Activated naive CD4-positive, alpha-beta T cell treated with anti-CD3 and anti-CD28 coated beads, Interleukin-2, amount 50 U/mL, for 72 hours (primary cell): ENCODE data around the gene BEST2. TPM values are rescaled to one million over a fixed set of nuclear protein-coding genes. Genes with fewer than 3 reads are reported as not detected.
"Not testable (repeated sequence)": the region's sequence is repeated elsewhere in the genome, so short reads cannot be mapped to it uniquely, and the experiment has no call there.

Experiments
- ATAC-seq, 2 donors: fragments of 150-1000 bp; cut with Tn5 transposase; 2 replicates each; pipeline ENCODE4 v1.10.0; 2021; ENCODE audit warnings: mild to moderate bottlenecking in 2 of 2, moderate library complexity in 2 of 2
- DNase-seq, 2 donors: peaks; one replicate each; pipeline ENCODE4 v3.0.0; 2021 to 2022; ENCODE audit warnings: low spot score in 2 of 2
- H3K27ac Mint-ChIP-seq, 2 donors: one replicate each; pipeline ENCODE4 v1.8.0; 2022; ENCODE audit warnings: mild to moderate bottlenecking in 2 of 2, mixed read lengths in 2 of 2
- H3K36me3 Mint-ChIP-seq, 2 donors: one replicate each; pipeline ENCODE4 v1.8.0; 2022; ENCODE audit warnings: mixed read lengths in 2 of 2
- H3K9me3 Mint-ChIP-seq, 2 donors: one replicate each; pipeline ENCODE4 v1.8.0; 2022; ENCODE audit warnings: mixed read lengths in 2 of 2
- total RNA-seq, 2 donors: library from RNA; stranded (reverse); gene quantifications; one replicate each; pipeline ENCODE4 v1.2.3, GENCODE V29; 2022

BEST2 gene
- total RNA-seq, 2 donors from 2014 or later: not detected

DNA sequence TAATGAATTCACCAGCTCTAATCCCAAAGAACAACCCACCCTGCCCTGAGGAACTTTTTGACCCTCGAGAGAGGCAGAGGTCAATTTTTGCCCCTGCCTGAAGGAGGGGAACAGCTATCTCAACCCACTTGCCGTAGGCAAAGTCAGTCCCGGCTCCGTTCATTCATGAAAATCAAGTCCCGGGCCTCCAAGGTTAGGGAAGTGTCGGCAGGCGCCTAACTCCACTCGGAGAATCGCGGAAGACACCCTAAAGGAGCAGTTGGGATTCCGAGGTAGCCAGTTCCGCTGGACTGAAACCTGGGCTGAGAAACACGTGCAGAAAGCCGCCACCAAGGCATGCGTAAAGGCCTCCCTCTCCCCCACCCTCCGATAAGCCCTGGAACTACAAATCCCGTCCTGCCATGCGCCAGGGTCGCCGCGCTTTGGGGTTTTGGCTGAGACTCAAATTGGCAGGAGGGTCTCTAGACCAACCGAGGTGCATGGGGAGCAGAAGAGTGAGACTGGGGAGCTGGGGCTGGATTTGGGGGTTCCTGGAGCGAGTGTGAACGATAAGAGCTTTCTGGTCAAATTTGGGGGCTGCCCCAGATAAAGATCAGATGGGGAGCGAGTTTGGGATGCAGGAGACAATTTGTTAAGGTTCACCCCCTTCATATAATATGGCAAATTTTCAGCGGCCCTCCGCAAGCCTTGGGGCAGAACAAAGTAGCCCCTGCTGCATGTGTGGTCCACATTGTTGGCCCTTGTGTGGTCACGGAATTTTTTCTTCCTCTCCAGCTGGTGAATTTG, 27.8 kb upstream of the BEST2 start, which contains the start of gene TNPO2:
TNPO2 (minus strand) TSS at position 292 of the 786 bp plus-strand sequence. CDS start 2,955 bp downstream, outside the sequence.
- Mint-ChIP-seq H3K36me3 (peaks cover 37 to 41% of the 10 kb centered on the region in 2 donors), H3K27ac (peak within 1 kb of the TSS; percentile 95 to 96), H3K9me3 (no peaks in the 10 kb centered on the region)
- ATAC-seq (peak; percentile 48 to 61), DNase-seq (peak; percentile 72 to 75)

- H3K36me3 Mint-ChIP-seq: peaks cover 40 to 45% of the 10 kb centered on the region in 2 donors
- not testable (repeated sequence) for H3K27ac Mint-ChIP-seq, DNase-seq, ATAC-seq, H3K9me3 Mint-ChIP-seq
These were observed 26.0 kb upstream of the BEST2 start for GRCh38 chr19:12725612-12726011.

DNA sequence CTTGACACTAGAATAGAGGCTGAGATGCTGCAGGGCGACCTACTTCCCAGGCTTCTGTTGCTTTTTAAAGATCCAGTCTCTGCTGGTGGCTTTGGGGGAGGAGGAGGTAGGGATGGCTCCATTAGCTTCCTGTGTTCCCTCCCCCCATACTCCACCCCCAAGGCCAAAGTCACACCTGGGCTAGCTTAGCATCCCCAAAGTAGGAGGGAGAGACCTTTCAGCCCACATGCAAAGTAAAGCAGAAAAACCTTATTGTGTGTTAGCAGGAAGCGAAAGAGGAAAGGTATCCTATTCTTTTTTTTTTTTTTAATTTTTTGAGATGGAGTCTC, 24.6 kb upstream of the BEST2 start:
- no peak for ATAC-seq
- DNase-seq: no peak
- Mint-ChIP-seq H3K9me3 (no peaks in the 10 kb centered on the region), H3K27ac (peak overlapping the region in 1 of 2 donors; percentile 4), H3K36me3 (peaks cover 28 to 37% of the 10 kb centered on the region in 2 donors)

DNA sequence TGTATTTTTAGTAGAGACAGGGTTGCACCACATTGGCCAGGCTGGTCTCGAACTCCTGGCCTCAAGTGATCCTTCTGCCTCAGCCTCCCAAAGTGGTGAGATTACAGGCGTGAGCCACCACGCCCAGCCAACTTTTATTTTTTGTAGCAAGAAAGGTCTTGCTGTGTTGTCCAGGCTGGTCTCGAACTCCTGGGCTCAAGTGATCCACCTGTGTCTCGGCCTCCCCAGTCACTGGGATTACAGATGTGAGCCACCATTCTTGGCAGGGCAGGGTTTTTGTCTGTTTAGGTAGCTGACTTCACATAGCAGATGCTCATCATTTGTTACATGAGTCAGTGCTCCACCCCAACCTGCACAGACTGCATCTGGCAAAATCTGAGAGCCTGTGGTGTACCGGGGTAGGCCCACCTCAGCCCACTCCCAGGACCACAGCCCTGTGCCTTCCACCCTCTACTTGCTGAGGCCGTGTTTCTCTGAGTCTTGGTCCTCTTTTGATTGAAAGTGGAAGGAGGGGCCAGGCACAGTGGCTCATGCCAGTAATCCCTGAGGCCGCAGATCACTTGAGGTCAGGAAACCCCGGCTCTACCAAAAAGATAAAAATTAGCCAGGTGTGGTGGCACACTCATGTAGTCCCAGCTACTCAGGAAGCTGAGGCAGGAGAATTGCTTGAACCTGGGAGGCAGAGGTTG, 23.7 kb upstream of the BEST2 start:
- Mint-ChIP-seq H3K9me3 (no peaks in the 10 kb centered on the region), H3K36me3 (peaks cover 29 to 32% of the 10 kb centered on the region in 2 donors)
- no peak for DNase-seq

DNA sequence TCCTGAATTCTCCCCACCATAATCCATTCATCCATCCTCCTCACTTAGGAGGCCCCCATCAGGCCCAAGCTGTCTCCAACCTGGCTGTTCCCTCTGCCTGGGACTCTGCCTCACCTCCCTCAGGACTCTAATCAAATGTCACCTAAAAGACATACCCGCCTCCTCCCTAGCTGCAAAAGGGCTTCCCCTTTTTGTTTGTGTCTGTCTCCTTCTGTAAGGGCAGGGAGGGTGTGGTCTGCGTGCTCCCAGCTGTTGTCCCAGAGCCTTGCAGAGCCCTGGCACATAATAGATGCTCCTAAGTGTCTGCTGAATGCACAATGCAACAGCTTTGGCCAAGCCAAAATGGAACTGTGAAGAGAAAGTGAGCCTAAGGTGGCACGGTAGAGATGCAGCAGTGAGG, 21.5 kb upstream of the BEST2 start:
- no peaks in the 10 kb centered on the region for H3K9me3 Mint-ChIP-seq
- peaks cover 29 to 40% of the 10 kb centered on the region in 2 donors for H3K36me3 Mint-ChIP-seq
- H3K27ac Mint-ChIP-seq: no peak overlapping the region
- ATAC-seq (no peak), DNase-seq (no peak)

More for the DNA sequence above, 23.7 kb upstream of the BEST2 start:
- ATAC-seq: peak in 1 of 2 donors; percentile 15
- peak overlapping the region in 1 of 2 donors; percentile 4 for H3K27ac Mint-ChIP-seq

DNA sequence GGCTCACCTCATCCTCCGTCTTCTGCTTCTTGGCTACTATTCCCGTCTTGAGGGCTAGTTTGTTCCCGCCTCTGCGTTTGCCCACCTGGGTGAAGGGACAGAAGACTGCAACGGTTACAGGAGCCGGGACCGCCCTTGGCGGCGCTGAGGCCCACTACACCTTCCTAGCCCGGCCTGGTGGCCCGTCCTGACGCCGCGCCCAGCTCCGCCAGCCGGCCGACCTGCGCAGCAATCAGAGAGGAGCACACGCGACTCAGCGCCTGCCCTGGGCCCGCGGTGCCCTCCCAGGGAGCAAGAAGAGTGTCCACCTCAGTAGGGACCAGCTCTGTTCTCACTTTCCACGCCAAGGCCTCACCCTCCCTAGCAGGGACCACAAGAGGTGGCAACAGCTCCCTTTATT, 20.3 kb upstream of the BEST2 start:
- Mint-ChIP-seq H3K27ac (no peak overlapping the region), H3K9me3 (no peaks in the 10 kb centered on the region), H3K36me3 (peaks cover 28 to 38% of the 10 kb centered on the region in 2 donors)
- no peak for DNase-seq
- ATAC-seq: no peak

GRCh38 chr19:12733369-12734214, 18.0 kb upstream of the BEST2 start:
- peaks cover 31 to 42% of the 10 kb centered on the region in 2 donors for H3K36me3 Mint-ChIP-seq
- no peaks in the 10 kb centered on the region for H3K9me3 Mint-ChIP-seq
- peak overlapping the region; percentile 97 for H3K27ac Mint-ChIP-seq
- DNase-seq (peak in 1 of 2 donors; percentile 62), ATAC-seq (no peak)

DNA sequence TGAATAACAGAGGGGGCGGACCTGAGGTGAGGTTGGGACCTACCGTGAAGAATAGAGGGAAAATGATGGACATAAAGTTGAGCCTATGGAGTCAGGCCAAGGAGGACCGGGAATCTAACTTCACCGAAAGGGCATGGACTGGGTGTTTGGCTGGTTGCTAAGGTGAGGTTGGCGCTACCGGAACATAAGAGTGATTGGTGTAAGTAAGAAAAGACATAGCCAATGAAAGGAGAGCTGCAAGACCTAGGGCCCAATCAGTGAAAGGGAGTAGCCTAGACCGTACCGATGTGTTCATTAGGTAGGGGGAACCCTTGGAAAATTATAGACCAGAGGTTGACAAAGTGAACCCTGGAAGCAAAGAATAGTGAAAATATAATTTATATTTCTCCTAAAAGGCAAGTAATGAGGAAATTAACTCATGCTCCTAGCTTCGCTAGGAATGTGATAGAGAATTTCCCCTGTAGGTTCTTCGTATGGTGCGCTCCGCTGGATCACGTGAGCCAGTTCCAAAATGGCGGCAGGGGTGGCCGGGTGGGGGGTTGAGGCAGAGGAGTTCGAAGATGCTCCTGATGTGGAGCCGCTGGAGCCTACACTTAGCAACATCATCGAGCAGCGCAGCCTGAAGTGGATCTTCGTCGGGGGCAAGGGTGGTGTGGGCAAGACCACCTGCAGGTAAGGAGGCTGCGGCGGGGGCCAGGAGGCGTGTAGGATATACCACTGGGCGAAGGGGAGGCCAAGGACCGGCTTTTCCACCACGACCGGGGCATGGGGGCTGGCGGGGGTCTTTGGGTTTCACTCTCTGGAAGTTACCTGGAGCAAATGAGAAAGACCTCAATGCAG, 14.4 kb upstream of the BEST2 start, which contains the start of gene GET3:
GET3 (plus strand) TSS at position 503 of the 840 bp plus-strand sequence; CDS start at position 512, 9 bp downstream.
- H3K36me3 Mint-ChIP-seq: peaks cover 25 to 27% of the 10 kb centered on the region in 2 donors
- peak within 1 kb of the TSS; percentile 92 to 100 for H3K27ac Mint-ChIP-seq
- ATAC-seq (peak; percentile 88 to 89), DNase-seq (peak; percentile 78 to 91)
- H3K9me3 Mint-ChIP-seq: no peaks in the 10 kb centered on the region

DNA sequence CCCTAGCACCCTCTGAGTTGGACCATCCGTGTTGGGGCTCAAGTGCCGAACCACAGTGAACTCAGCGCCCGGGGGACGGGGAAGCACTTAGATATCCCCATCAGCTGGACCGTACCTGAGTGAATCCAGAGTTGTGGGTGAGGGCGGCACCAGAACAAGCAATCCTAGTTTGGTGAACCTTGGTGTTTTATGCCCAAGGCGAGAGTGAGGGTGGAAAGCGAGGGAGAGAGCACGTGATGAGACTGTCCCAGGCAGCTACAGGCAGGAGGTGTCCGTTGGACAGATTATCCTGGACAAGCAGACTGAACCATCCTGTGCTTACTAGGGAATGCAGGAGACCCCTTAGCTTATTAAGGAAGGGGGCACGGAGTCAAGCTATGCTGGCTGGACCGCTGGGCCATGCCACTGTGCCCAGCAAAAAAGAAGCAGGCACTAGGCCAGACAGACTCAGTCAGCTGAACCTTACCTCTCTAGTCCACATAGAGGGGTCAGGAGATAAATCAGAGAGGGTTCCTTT, 13.7 kb upstream of the BEST2 start:
- no peaks in the 10 kb centered on the region for H3K9me3 Mint-ChIP-seq
- ATAC-seq (no peak), DNase-seq (no peak)
- H3K36me3 Mint-ChIP-seq: peaks cover 20 to 26% of the 10 kb centered on the region in 2 donors
- H3K27ac Mint-ChIP-seq: peak overlapping the region; percentile 92 to 100

DNA sequence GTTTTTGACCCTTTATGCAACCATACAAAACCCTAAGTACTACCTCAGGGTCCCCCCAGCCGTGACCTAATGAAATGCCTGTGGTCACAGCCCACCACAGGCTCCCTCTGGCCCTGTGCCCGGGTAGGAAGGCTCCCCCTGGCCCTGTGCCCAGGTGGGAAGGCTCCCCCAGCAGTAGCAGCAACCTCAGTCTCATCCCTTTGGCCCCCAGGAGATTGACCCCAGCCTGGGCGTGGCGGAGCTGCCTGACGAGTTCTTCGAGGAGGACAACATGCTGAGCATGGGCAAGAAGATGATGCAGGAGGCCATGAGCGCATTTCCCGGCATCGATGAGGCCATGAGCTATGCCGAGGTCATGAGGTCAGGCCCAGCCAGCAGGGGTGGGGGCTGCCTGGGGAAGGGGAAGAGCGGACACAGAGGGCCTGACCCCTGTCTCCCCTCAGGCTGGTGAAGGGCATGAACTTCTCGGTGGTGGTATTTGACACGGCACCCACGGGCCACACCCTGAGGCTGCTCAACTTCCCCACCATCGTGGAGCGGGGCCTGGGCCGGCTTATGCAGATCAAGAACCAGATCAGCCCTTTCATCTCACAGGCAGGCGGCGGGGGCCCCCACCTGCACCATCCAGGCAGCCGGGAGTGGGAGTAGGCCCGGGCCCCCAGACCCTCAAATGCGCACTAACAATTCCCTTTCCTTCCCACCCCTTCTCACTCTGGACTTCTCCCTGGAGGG, 6.3 kb upstream of the BEST2 start:
- Mint-ChIP-seq H3K27ac (peak overlapping the region in 1 of 2 donors; percentile 65), H3K36me3 (peaks cover 21 to 30% of the 10 kb centered on the region in 2 donors), H3K9me3 (peaks cover 6 to 11% of the 10 kb centered on the region in 2 donors)
- DNase-seq (no peak), ATAC-seq (no peak)

DNA sequence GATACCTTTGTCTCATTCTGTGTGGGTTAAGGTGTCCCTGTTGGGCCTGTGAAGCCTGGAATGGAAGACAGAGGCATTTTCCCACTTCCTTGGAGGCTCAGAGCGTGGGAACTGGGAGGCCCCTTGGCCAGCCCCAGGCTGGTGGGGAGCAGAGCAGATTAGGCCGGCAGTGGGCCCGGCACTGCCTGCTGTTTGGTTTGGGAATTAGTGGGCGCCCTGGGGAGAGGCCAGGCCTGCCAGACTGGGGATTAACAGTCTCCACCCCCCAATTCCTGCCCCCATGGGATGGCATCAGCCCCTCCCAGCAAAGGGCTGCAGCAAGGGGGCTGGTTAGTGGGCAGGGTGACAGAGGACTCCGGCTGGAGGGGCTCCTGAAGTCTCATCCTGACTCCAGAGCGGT, 3.1 kb upstream of the BEST2 start:
- Mint-ChIP-seq H3K27ac (no peak overlapping the region), H3K36me3 (peaks cover 21 to 30% of the 10 kb centered on the region in 2 donors), H3K9me3 (peaks cover 6 to 11% of the 10 kb centered on the region in 2 donors)
- no peak for DNase-seq
- ATAC-seq: no peak

DNA sequence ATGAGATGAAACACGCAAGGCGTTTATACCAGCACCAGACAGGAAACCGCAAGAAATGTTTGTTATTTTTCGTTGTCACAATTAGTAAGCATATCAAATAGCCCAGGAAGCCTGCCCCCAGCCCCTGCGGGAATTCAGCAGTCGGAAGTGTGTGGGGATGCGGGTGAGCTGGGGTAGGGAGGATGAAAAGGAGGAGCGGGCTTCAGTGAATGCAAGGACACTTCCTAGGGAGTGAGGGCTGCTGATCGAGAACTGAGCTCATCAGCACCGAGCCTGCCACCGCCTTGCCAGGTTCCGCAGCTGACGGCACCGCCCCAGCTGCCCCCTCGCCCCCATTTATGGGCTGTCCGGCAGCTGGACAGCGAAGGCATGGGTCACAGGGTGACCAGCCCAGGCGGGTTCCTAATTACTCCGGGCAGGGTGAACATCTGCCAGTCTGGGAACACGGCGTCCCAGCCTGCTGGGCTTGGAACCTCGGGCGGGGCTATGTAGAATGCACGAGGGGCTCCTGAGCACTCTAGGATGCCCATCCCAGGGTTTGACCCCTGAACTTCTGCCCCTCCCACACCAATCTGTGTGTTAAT, 1.6 kb upstream of the BEST2 start:
- Mint-ChIP-seq H3K36me3 (peaks cover 21 to 30% of the 10 kb centered on the region in 2 donors), H3K9me3 (peaks cover 6 to 11% of the 10 kb centered on the region in 2 donors), H3K27ac (peak overlapping the region in 1 of 2 donors; percentile 19)
- DNase-seq (no peak), ATAC-seq (peak in 1 of 2 donors; percentile 14)

GRCh38 chr19:12750851-12751250, 740 bp upstream of the BEST2 start:
- Mint-ChIP-seq H3K9me3 (peaks cover 6 to 11% of the 10 kb centered on the region in 2 donors), H3K27ac (peak overlapping the region in 1 of 2 donors; percentile 6), H3K36me3 (peaks cover 21 to 27% of the 10 kb centered on the region in 2 donors)
- ATAC-seq (no peak), DNase-seq (no peak)

- no peak for ATAC-seq
These were observed 628 bp downstream of the BEST2 start for GRCh38 chr19:12752056-12752781.

More at GRCh38 chr19:12752056-12752781, 628 bp downstream of the BEST2 start:
- Mint-ChIP-seq H3K9me3 (peaks cover 6 to 11% of the 10 kb centered on the region in 2 donors), H3K36me3 (peaks cover 13 to 14% of the 10 kb centered on the region in 2 donors), H3K27ac (no peak overlapping the region)
- no peak for DNase-seq
